ENCODE data around the gene LUZP2. TPM values are rescaled to one million over a fixed set of nuclear protein-coding genes. Genes with fewer than 3 reads are reported as not detected.
"Not testable (repeated sequence)": the region's sequence is repeated elsewhere in the genome, so short reads cannot be mapped to it uniquely, and the experiment has no call there.

Gene LUZP2
- total RNA-seq, 1 experiment from 2014 or later = not detected

GRCh38 chr11:24859801-24860300 is 363.0 kb downstream of the LUZP2 start:
- H3K27ac ChIP-seq = no peak overlapping the region
- H3K36me3 ChIP-seq = no peaks in the 10 kb centered on the region

GRCh38 chr11:24861440-24861839 is 364.6 kb downstream of the LUZP2 start:
- Histone ChIP-seq H3K27ac (no peak overlapping the region), H3K36me3 (no peaks in the 10 kb centered on the region), H3K27me3 (replicated peaks) (no peaks in the 10 kb centered on the region), H3K4me3 (no peak overlapping the region), H3K4me1 (replicated peaks) (no peaks in the 10 kb centered on the region), H3K9me3 (replicated peaks) (no peaks in the 10 kb centered on the region)
- DNase-seq (ENCODE audit: low read depth in 1 of 2, low spot score in 2 of 2) = no peak

More at GRCh38 chr11:24859801-24860300, 363.0 kb downstream of the LUZP2 start:
- H3K27me3 ChIP-seq (replicated peaks) = no peaks in the 10 kb centered on the region
- H3K9me3 ChIP-seq (replicated peaks) = no peaks in the 10 kb centered on the region
- H3K4me3 ChIP-seq = no peak overlapping the region
- DNase-seq (ENCODE audit: low read depth in 1 of 2, low spot score in 2 of 2) = no peak
- H3K4me1 ChIP-seq (replicated peaks) = no peaks in the 10 kb centered on the region

- Histone ChIP-seq H3K36me3 (no peaks in the 10 kb centered on the region), H3K27me3 (replicated peaks) (no peaks in the 10 kb centered on the region), H3K27ac (no peak overlapping the region), H3K9me3 (replicated peaks) (no peaks in the 10 kb centered on the region), H3K4me3 (no peak overlapping the region), H3K4me1 (replicated peaks) (no peaks in the 10 kb centered on the region)
- no peak for DNase-seq (ENCODE audit: low read depth in 1 of 2, low spot score in 2 of 2)
These were observed 369.9 kb downstream of the LUZP2 start for GRCh38 chr11:24866743-24867142.

- DNase-seq (ENCODE audit: low read depth in 1 of 2, low spot score in 2 of 2) = no peak
- Histone ChIP-seq H3K27me3 (replicated peaks) (no peaks in the 10 kb centered on the region), H3K4me3 (no peak overlapping the region), H3K27ac (no peak overlapping the region), H3K36me3 (no peaks in the 10 kb centered on the region), H3K9me3 (replicated peaks) (0 out of 2 replicates have a peak, but pooled peaks cover 3% of the 10 kb centered on the region), H3K4me1 (replicated peaks) (no peaks in the 10 kb centered on the region)
These were observed 373.2 kb downstream of the LUZP2 start for GRCh38 chr11:24870048-24870447.

GRCh38 chr11:24872186-24872585 is 375.3 kb downstream of the LUZP2 start:
- Histone ChIP-seq H3K27me3 (replicated peaks) (no peaks in the 10 kb centered on the region), H3K27ac (no peak overlapping the region), H3K9me3 (replicated peaks) (0 out of 2 replicates have a peak, but pooled peaks cover 3% of the 10 kb centered on the region), H3K36me3 (no peaks in the 10 kb centered on the region), H3K4me1 (replicated peaks) (no peaks in the 10 kb centered on the region), H3K4me3 (no peak overlapping the region)
- DNase-seq (ENCODE audit: low read depth in 1 of 2, low spot score in 2 of 2) = no peak

GRCh38 chr11:24872651-24873311 is 375.9 kb downstream of the LUZP2 start:
- Histone ChIP-seq H3K4me1 (replicated peaks) (no peaks in the 10 kb centered on the region), H3K9me3 (replicated peaks) (0 out of 2 replicates have a peak, but pooled peaks cover 3% of the 10 kb centered on the region), H3K4me3 (no peak overlapping the region), H3K27ac (no peak overlapping the region), H3K27me3 (replicated peaks) (no peaks in the 10 kb centered on the region), H3K36me3 (no peaks in the 10 kb centered on the region)
- DNase-seq (ENCODE audit: low read depth in 1 of 2, low spot score in 2 of 2) = no peak

- H3K9me3 ChIP-seq (replicated peaks) = no peaks in the 10 kb centered on the region
- no peak overlapping the region for H3K27ac ChIP-seq
- no peaks in the 10 kb centered on the region for H3K36me3 ChIP-seq
- H3K4me3 ChIP-seq = no peak overlapping the region
- no peaks in the 10 kb centered on the region for H3K27me3 ChIP-seq (replicated peaks)
- DNase-seq (ENCODE audit: low read depth in 1 of 2, low spot score in 2 of 2) = no peak
- H3K4me1 ChIP-seq (replicated peaks) = no peaks in the 10 kb centered on the region
These were observed 384.1 kb downstream of the LUZP2 start for GRCh38 chr11:24880962-24881361.

GRCh38 chr11:24885580-24886173 is 388.8 kb downstream of the LUZP2 start:
- Histone ChIP-seq H3K36me3 (no peaks in the 10 kb centered on the region), H3K4me1 (replicated peaks) (no peaks in the 10 kb centered on the region), H3K9me3 (replicated peaks) (no peaks in the 10 kb centered on the region; the same call in 1 of the 2 replicates), H3K4me3 (no peak overlapping the region), H3K27ac (no peak overlapping the region), H3K27me3 (replicated peaks) (no peaks in the 10 kb centered on the region)
- DNase-seq (ENCODE audit: low read depth in 1 of 2, low spot score in 2 of 2) = no peak

GRCh38 chr11:24886880-24887619 is 390.2 kb downstream of the LUZP2 start:
- no peak overlapping the region for H3K27ac ChIP-seq
- no peaks in the 10 kb centered on the region for H3K36me3 ChIP-seq
- no peak for DNase-seq (ENCODE audit: low read depth in 1 of 2, low spot score in 2 of 2)
- H3K27me3 ChIP-seq (replicated peaks) = no peaks in the 10 kb centered on the region
- H3K4me1 ChIP-seq (replicated peaks) = no peaks in the 10 kb centered on the region
- no peak overlapping the region for H3K4me3 ChIP-seq
- no peaks in the 10 kb centered on the region; the same call in 1 of the 2 replicates for H3K9me3 ChIP-seq (replicated peaks)

- H3K27ac ChIP-seq = no peak overlapping the region
- H3K4me3 ChIP-seq = no peak overlapping the region
- no peaks in the 10 kb centered on the region for H3K4me1 ChIP-seq (replicated peaks)
- no peaks in the 10 kb centered on the region for H3K27me3 ChIP-seq (replicated peaks)
- H3K36me3 ChIP-seq = no peaks in the 10 kb centered on the region
- DNase-seq (ENCODE audit: low read depth in 1 of 2, low spot score in 2 of 2) = no peak
- H3K9me3 ChIP-seq (replicated peaks) = no peaks in the 10 kb centered on the region; the same call in 1 of the 2 replicates
These were observed 393.6 kb downstream of the LUZP2 start for GRCh38 chr11:24890426-24890825.

GRCh38 chr11:24891845-24892492 is 395.1 kb downstream of the LUZP2 start:
- not testable (repeated sequence) for H3K27me3 ChIP-seq (replicated peaks); DNase-seq (ENCODE audit: low read depth in 1 of 2, low spot score in 2 of 2); H3K4me1 ChIP-seq (replicated peaks)

GRCh38 chr11:24896118-24896835 is 399.4 kb downstream of the LUZP2 start:
- Histone ChIP-seq H3K27ac (no peak overlapping the region), H3K36me3 (no peaks in the 10 kb centered on the region)
- DNase-seq (ENCODE audit: low read depth in 1 of 2, low spot score in 2 of 2) = no peak

More at GRCh38 chr11:24891845-24892492, 395.1 kb downstream of the LUZP2 start:
- not testable (repeated sequence) for H3K9me3 ChIP-seq (replicated peaks); H3K27ac ChIP-seq; H3K4me3 ChIP-seq; H3K36me3 ChIP-seq

GRCh38 chr11:24900514-24900913 is 403.7 kb downstream of the LUZP2 start:
- Histone ChIP-seq H3K9me3 (replicated peaks) (no peaks in the 10 kb centered on the region), H3K36me3 (no peaks in the 10 kb centered on the region), H3K4me3 (no peak overlapping the region), H3K27ac (no peak overlapping the region), H3K4me1 (replicated peaks) (no peaks in the 10 kb centered on the region), H3K27me3 (replicated peaks) (no peaks in the 10 kb centered on the region)
- no peak for DNase-seq (ENCODE audit: low read depth in 1 of 2, low spot score in 2 of 2)

More at GRCh38 chr11:24896118-24896835, 399.4 kb downstream of the LUZP2 start:
- H3K27me3 ChIP-seq (replicated peaks) = no peaks in the 10 kb centered on the region
- no peaks in the 10 kb centered on the region for H3K9me3 ChIP-seq (replicated peaks)
- H3K4me3 ChIP-seq = no peak overlapping the region
- no peaks in the 10 kb centered on the region for H3K4me1 ChIP-seq (replicated peaks)
